HEK293 (cell line): Measurements from ENCODE around the gene FCHO2.

ENCODE experiments used
- ATF2 ChIP-seq: fragments of 450-650 bp; formaldehyde crosslinking; IDR thresholded peaks from 2 replicates; pipeline ENCODE4 v1.5.1; 2016; ENCODE audit warnings: missing biosample characterization, missing genetic modification characterization, low read depth
- CTCF ChIP-seq: fragments of 450-650 bp; formaldehyde crosslinking; IDR thresholded peaks from 2 replicates; pipeline ENCODE4 v1.5.1; 2016; ENCODE audit warnings: missing biosample characterization, missing genetic modification characterization
- PATZ1 ChIP-seq: fragments of 450-650 bp; formaldehyde crosslinking; IDR thresholded peaks from 2 replicates; pipeline ENCODE4 v1.5.1; 2016; ENCODE audit warnings: missing biosample characterization, missing genetic modification characterization
- REPIN1 ChIP-seq: fragments of 450-650 bp; formaldehyde crosslinking; IDR thresholded peaks from 2 replicates; pipeline ENCODE4 v1.5.1; 2017; ENCODE audit warnings: missing biosample characterization, missing genetic modification characterization, low read depth
- YY1 ChIP-seq: fragments of 450-650 bp; formaldehyde crosslinking; IDR thresholded peaks from 2 replicates; pipeline ENCODE4 v1.5.1; 2018; ENCODE audit warnings: missing biosample characterization, missing genetic modification characterization

- TF ChIP-seq CTCF: no peak
- no peak for TF ChIP-seq REPIN1 (tag by site-specific recombination)
- TF ChIP-seq YY1 (tag by site-specific recombination): no peak
- no peak for TF ChIP-seq PATZ1
- TF ChIP-seq ATF2 (tag by site-specific recombination): no peak
Observed at GRCh38 chr5:72999916-73000315, 44.1 kb downstream of the FCHO2 start.
